ENCODE measurements around the gene MYH11. TPM values are rescaled to one million over a fixed set of nuclear protein-coding genes. Genes with fewer than 3 reads are reported as not detected.

Gene MYH11
- total and polyA plus RNA-seq, 10 of the 15 experiments (the other 5 are each of a cell fraction or from before 2014, with no cell fraction given): 0.01 to 1.9 (median 0.13) TPM; not detected in 1

DNA sequence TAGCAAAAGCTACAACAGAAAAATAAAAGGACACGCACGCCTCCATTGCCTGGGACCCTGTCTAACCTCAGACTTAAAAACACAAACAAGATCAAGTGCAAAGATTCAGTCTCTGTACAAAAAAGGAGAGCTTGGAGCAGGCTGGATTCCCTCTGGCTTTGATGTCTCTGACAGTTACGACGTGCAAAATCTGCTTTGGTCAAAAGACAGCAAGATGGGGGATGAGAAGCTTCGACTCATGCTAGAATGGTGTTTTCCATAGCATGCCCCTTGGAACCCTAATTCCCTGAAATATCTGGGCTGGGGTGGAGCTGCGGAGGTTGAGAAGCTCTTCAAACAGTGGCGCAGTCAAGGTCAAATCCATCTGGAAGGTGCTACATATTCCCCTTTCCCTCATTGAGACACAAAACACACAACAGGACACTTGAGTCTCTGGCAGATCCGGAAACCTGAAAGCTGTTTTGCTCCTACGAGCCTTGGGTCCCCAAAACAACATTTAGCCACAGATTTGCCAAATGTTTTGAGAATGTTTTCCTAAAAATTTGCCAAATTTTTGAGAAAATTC lies 9.1 kb downstream of the MYH11 start:
- ChIA-PET CTCF (interaction anchor here (0.6 kb wide), 1 partner anchor 1006 kb away, joined by 4 read pairs; no protein-coding TSS in a partner anchor), SMC1A (ENCODE audit: uncharacterized antibody, unreplicated experiment) (interaction anchor here (1.4 kb wide), 1 partner anchor 25 kb away, joined by 4 read pairs; no protein-coding TSS in a partner anchor), POLR2A (no interaction called here), RAD21 (ENCODE audit: unreplicated experiment) (no interaction called here)
- H3K36me3 ChIP-seq (ENCODE audit: control insufficient read depth in 2 of 2, insufficient read depth in 2 of 2, low read length in 1 of 2): no peaks in the 10 kb centered on the region
- TF ChIP-seq ZNF207 (IDR thresholded peaks at IDR 0.05; ENCODE audit: borderline replicate concordance): no peak
- TF ChIP-seq RB1 (IDR thresholded peaks at IDR 0.05; ENCODE audit: borderline replicate concordance): no peak
- TF ChIP-seq, protein P1, sequence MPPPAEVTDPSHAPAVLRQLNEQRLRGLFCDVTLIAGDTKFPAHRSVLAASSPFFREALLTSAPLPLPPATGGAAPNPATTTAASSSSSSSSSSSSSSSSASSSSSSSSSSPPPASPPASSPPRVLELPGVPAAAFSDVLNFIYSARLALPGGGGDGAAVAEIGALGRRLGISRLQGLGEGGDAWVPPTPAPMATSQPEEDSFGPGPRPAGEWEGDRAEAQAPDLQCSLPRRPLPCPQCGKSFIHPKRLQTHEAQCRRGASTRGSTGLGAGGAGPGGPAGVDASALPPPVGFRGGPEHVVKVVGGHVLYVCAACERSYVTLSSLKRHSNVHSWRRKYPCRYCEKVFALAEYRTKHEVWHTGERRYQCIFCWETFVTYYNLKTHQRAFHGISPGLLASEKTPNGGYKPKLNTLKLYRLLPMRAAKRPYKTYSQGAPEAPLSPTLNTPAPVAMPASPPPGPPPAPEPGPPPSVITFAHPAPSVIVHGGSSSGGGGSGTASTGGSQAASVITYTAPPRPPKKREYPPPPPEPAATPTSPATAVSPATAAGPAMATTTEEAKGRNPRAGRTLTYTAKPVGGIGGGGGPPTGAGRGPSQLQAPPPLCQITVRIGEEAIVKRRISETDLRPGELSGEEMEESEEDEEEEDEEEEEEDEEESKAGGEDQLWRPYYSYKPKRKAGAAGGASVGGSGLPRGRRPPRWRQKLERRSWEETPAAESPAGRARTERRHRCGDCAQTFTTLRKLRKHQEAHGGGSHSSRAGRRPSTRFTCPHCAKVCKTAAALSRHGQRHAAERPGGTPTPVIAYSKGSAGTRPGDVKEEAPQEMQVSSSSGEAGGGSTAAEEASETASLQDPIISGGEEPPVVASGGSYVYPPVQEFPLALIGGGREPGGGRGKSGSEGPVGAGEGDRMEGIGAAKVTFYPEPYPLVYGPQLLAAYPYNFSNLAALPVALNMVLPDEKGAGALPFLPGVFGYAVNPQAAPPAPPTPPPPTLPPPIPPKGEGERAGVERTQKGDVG (CRISPR knock-in tag; IDR thresholded peaks at IDR 0.05): no peak
- TF ChIP-seq BHLHE40 (IDR thresholded peaks at IDR 0.05; ENCODE audit: borderline replicate concordance in 1 of 2, low read depth in 2 of 2, low read length in 1 of 2): no peak
- TF ChIP-seq ZBED1 (IDR thresholded peaks at IDR 0.05; ENCODE audit: borderline replicate concordance): no peak
- no peak for TF ChIP-seq TBL1XR1 (IDR thresholded peaks at IDR 0.05; ENCODE audit: low read depth, low read length)
- no peak for TF ChIP-seq HDAC6 (IDR thresholded peaks at IDR 0.05; ENCODE audit: unreplicated experiment)
- TF ChIP-seq MTA2 (IDR thresholded peaks at IDR 0.05; ENCODE audit: low read depth): no peak
- TF ChIP-seq SMARCA5 (IDR thresholded peaks at IDR 0.05): no peak
- TF ChIP-seq CBX3 (IDR thresholded peaks at IDR 0.05; ENCODE audit: borderline replicate concordance, low read depth): no peak
- TF ChIP-seq RUNX3 (IDR thresholded peaks at IDR 0.05; ENCODE audit: low read length): no peak
- TF ChIP-seq JUND (IDR thresholded peaks at IDR 0.05; ENCODE audit: low read depth, low read length): no peak
- no peak for TF ChIP-seq FOXM1 (IDR thresholded peaks at IDR 0.05; ENCODE audit: low read depth, low read length)
- TF ChIP-seq CBX5 (IDR thresholded peaks at IDR 0.05; ENCODE audit: low read depth): no peak
- TF ChIP-seq POLR2AphosphoS2 (IDR thresholded peaks at IDR 0.05; ENCODE audit: low read depth, low read length): no peak
- no peak for TF ChIP-seq NBN (IDR thresholded peaks at IDR 0.05)
- no peak for TF ChIP-seq KLF5 (IDR thresholded peaks at IDR 0.05; ENCODE audit: partially characterized antibody)
- TF ChIP-seq IKZF2 (IDR thresholded peaks at IDR 0.05): no peak
- no peak for TF ChIP-seq MEF2B (IDR thresholded peaks at IDR 0.05; ENCODE audit: partially characterized antibody, poor library complexity, severe bottlenecking)
- no peak overlapping the region for H3K27ac ChIP-seq (ENCODE audit: control insufficient read depth, insufficient read depth)
- H2AFZ ChIP-seq (ENCODE audit: control insufficient read depth, low read depth, low read length): no peak overlapping the region
- no peaks in the 10 kb centered on the region for H4K20me1 ChIP-seq (ENCODE audit: control insufficient read depth, insufficient read depth)
- BruUV-seq (replicated peaks): no TSS peak
- H3K4me1 ChIP-seq (ENCODE audit: control insufficient read depth, insufficient read depth, low read length): no peaks in the 10 kb centered on the region
- H3K27me3 ChIP-seq (replicated peaks in 1 of 2; ENCODE audit: control insufficient read depth in 2 of 2, insufficient read depth in 2 of 2, low read length in 1 of 2): no peaks in the 10 kb centered on the region
- H3K4me2 ChIP-seq (ENCODE audit: control insufficient read depth, insufficient read depth): no peak overlapping the region
- H3K9me3 ChIP-seq (replicated peaks; ENCODE audit: control insufficient read depth, insufficient read depth, low read length): no peaks in the 10 kb centered on the region
- in situ Hi-C loops (cut with MboI) (no loop called here), intact Hi-C loops (cut with micrococcal nuclease; ENCODE audit: unreplicated experiment) (no loop called here)
- no peaks in the 10 kb centered on the region for H3K79me2 ChIP-seq (ENCODE audit: control insufficient read depth, insufficient read depth, low read length)
- no peak overlapping the region for H3K9ac ChIP-seq (ENCODE audit: control insufficient read depth, insufficient read depth, low read length)
- H3K4me3 ChIP-seq: no peak overlapping the region
- ATAC-seq: no peak
- 54% methylated on average over 9 of the region's 9 CpGs for WGBS (ENCODE audit: insufficient coverage, insufficient replicate concordance, low lambda C conversion rate, missing lambda C conversion rate)
- DNase-seq (ENCODE audit: low read depth, low spot score): no peak
- FAIRE-seq: no peak
